HG03521 (cell line): ENCODE results near the gene UGT2A1.
"Not testable (repeated sequence)": the region's sequence is repeated elsewhere in the genome, so short reads cannot be mapped to it uniquely, and the experiment has no call there.

Source experiments
- ATAC-seq: cut with Tn5 transposase; IDR thresholded peaks from one replicate; pipeline ENCODE4 v1.9.1; 2021; ENCODE audit warnings: mild to moderate bottlenecking, moderate library complexity; ENCODE audit not compliant: unreplicated experiment

The UGT2A1 gene

GRCh38 chr4:69653147-69653546 is at the start of gene UGT2A1:
TSS of gene UGT2A1 (minus strand) at chr4:69653247. CDS start at chr4:69647644, 5,603 bp downstream.
- no peak for ATAC-seq

- no peak for ATAC-seq
Measured at GRCh38 chr4:69702201-69702600, 49.2 kb upstream of the UGT2A1 start.

- ATAC-seq, result no peak
Measured at GRCh38 chr4:69701696-69702095, 48.6 kb upstream of the UGT2A1 start.

- no peak for ATAC-seq
Measured at GRCh38 chr4:69697536-69698242, 44.6 kb upstream of the UGT2A1 start.

- ATAC-seq, result peak; percentile 51
Measured at GRCh38 chr4:69689599-69689998, 36.6 kb upstream of the UGT2A1 start.

- no peak for ATAC-seq
Measured at GRCh38 chr4:69684804-69685203, 31.8 kb upstream of the UGT2A1 start.

GRCh38 chr4:69668680-69669079 is 15.6 kb upstream of the UGT2A1 start:
- no peak for ATAC-seq

GRCh38 chr4:69664009-69664408 is 11.0 kb upstream of the UGT2A1 start:
- not testable (repeated sequence) for ATAC-seq

- ATAC-seq, result not testable (repeated sequence)
Measured at GRCh38 chr4:69661130-69661803, 8.2 kb upstream of the UGT2A1 start.

- ATAC-seq, result no peak
Measured at GRCh38 chr4:69658133-69658532, 5.1 kb upstream of the UGT2A1 start.

GRCh38 chr4:69656653-69657158 is 3.7 kb upstream of the UGT2A1 start:
- ATAC-seq, result no peak

- ATAC-seq, result no peak
Measured at GRCh38 chr4:69650872-69651271, 2.2 kb downstream of the UGT2A1 start.

- ATAC-seq, result no peak
Measured at GRCh38 chr4:69649629-69650028, 3.4 kb downstream of the UGT2A1 start.

- ATAC-seq, result no peak
Measured at GRCh38 chr4:69649207-69649606, 3.8 kb downstream of the UGT2A1 start.

- no peak for ATAC-seq
Measured at GRCh38 chr4:69642961-69643360, 10.1 kb downstream of the UGT2A1 start.

GRCh38 chr4:69640289-69640688 is 12.8 kb downstream of the UGT2A1 start:
- no peak for ATAC-seq

- ATAC-seq, result no peak
Measured at GRCh38 chr4:69639542-69639941, 13.5 kb downstream of the UGT2A1 start, which contains the start of gene UGT2A2. TSS of gene UGT2A2 (minus strand) at chr4:69639642. CDS start at chr4:69639640, 2 bp downstream.

GRCh38 chr4:69617083-69617694 is 35.9 kb downstream of the UGT2A1 start:
- no peak for ATAC-seq

- no peak for ATAC-seq
Measured at GRCh38 chr4:69610484-69610883, 42.6 kb downstream of the UGT2A1 start.

GRCh38 chr4:69601065-69601464 is 52.0 kb downstream of the UGT2A1 start:
- ATAC-seq, result no peak

- no peak for ATAC-seq
Measured at GRCh38 chr4:69600013-69600412, 53.0 kb downstream of the UGT2A1 start.

- no peak for ATAC-seq
Measured at GRCh38 chr4:69594382-69594781, 58.7 kb downstream of the UGT2A1 start.
